GM12873 (cell line): ENCODE measurements around the gene HIPK3.
A peak's percentile ranks its signal among the peaks of the same experiment; 100 is the strongest.

ENCODE experiments used
- TF ChIP-seq, protein P1 (sequence below): IDR thresholded peaks from 2 replicates; pipeline ENCODE4 v1.5.1; 2012; ENCODE audit warnings: low read depth, mild to moderate bottlenecking, moderate library complexity, low read length, control low read depth; ENCODE audit not compliant: insufficient read depth; ENCODE audit errors: missing control alignments

The HIPK3 gene

GRCh38 chr11:33248416-33248971, 8.7 kb upstream of the HIPK3 start:
- TF ChIP-seq, protein P1, sequence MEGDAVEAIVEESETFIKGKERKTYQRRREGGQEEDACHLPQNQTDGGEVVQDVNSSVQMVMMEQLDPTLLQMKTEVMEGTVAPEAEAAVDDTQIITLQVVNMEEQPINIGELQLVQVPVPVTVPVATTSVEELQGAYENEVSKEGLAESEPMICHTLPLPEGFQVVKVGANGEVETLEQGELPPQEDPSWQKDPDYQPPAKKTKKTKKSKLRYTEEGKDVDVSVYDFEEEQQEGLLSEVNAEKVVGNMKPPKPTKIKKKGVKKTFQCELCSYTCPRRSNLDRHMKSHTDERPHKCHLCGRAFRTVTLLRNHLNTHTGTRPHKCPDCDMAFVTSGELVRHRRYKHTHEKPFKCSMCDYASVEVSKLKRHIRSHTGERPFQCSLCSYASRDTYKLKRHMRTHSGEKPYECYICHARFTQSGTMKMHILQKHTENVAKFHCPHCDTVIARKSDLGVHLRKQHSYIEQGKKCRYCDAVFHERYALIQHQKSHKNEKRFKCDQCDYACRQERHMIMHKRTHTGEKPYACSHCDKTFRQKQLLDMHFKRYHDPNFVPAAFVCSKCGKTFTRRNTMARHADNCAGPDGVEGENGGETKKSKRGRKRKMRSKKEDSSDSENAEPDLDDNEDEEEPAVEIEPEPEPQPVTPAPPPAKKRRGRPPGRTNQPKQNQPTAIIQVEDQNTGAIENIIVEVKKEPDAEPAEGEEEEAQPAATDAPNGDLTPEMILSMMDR, result no peak

DNA sequence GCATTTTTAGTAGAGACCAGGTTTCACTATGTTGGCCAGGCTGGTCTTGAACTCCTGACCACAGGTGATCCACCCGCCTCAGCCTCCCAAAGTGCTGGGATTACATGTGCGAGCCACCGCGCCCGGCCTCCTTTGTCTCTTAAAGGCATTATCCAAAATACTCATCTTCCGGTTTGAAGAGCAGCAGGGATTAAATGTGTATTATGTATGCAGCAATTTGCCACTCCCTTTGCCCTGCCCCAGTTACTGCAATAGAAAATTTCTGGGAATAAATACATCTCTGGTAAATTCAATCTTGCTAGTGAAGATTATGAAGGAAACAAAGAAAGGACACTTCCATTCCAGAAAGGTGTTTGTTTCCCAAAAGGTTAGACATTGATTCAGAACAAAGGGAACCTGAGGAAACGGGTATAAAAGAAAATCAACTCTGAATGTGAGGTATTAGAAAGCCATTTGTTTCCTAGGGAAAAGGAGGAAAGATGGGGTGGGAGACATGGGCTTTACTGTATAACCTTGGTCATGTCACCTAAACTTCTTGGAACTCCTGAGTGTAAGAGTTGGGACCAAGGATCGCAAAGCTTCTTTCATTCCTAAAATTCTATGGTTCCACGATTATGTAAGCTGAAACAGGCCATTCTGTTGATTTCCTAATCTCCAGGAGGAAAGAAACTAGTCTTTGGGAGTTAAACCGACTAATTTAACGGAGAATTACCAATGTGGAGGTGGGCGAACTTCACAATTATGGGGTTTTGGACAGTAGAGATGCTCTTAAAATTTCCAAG, 959 bp upstream of the HIPK3 start:
- TF ChIP-seq, protein P1, result no peak

DNA sequence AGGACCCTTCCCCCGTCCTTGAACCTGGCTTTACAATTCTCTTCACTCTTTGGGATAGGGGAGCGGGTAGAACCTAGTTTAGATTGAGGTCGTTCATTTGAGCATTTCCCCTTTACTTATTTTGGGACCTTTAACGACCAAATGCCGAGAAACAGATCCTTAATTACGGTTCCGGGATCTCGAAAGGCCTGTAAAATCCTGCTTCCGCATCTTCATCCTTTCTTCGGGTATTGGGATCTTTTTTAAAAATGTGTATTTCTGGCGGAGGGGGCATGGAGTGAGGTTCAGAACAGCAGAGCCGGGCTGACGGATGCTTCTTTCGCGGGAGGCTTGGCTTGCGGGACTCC, 395 bp upstream of the HIPK3 start:
- TF ChIP-seq, protein P1, result no peak

- TF ChIP-seq, protein P1, result peak; percentile 32
Observed at GRCh38 chr11:33257897-33258630, 883 bp downstream of the HIPK3 start.

GRCh38 chr11:33258631-33259205, 1.5 kb downstream of the HIPK3 start:
- TF ChIP-seq, protein P1, result no peak

- TF ChIP-seq, protein P1, result no peak
Observed at GRCh38 chr11:33259869-33260268, 2.7 kb downstream of the HIPK3 start.
